Smooth muscle cell (in vitro differentiated cells): Measurements from ENCODE around the gene STAT3. TPM values are rescaled to one million over a fixed set of nuclear protein-coding genes. Genes with fewer than 3 reads are reported as not detected.

ENCODE experiments used
- DNase-seq: peaks from one replicate; lab custom pipeline; 2025; ENCODE audit not compliant: unreplicated experiment; lab: John Stamatoyannopoulos, UW
- H2AFZ ChIP-seq: fragments of 200-600 bp; sonication (generic); 2 replicates; pipeline ENCODE4 v1.6.0; 2016; ENCODE audit warnings: antibody characterized with exemption, low read depth, mild to moderate bottlenecking
- H3F3A ChIP-seq: fragments of 200-600 bp; sonication (generic); 2 replicates; pipeline ENCODE4 v1.6.0; 2017; ENCODE audit warnings: antibody characterized with exemption, low read depth
- H3K27ac ChIP-seq: fragments of 200-600 bp; sonication (generic); 2 replicates; pipeline ENCODE4 v1.5.1; 2016; ENCODE audit warnings: low read depth, mild to moderate bottlenecking
- H3K27me3 ChIP-seq: fragments of 200-600 bp; sonication (generic); 2 replicates; pipeline ENCODE4 v1.6.1; 2016; ENCODE audit warnings: low read depth, mild to moderate bottlenecking
- H3K36me3 ChIP-seq: fragments of 200-600 bp; sonication (generic); 2 replicates; pipeline ENCODE4 v1.5.1; 2016; ENCODE audit warnings: low read depth
- H3K4me1 ChIP-seq: fragments of 200-600 bp; sonication (generic); 2 replicates; pipeline ENCODE4 v1.5.1; 2016; ENCODE audit warnings: low read depth
- H3K4me2 ChIP-seq: fragments of 200-600 bp; sonication (generic); 2 replicates; pipeline ENCODE4 v1.6.0; 2016; ENCODE audit warnings: mild to moderate bottlenecking
- H3K4me3 ChIP-seq: fragments of 200-600 bp; sonication (generic); 2 replicates; pipeline ENCODE4 v1.5.1; 2016; ENCODE audit warnings: mild to moderate bottlenecking
- H3K79me2 ChIP-seq: fragments of 200-600 bp; sonication (generic); 2 replicates; pipeline ENCODE4 v1.6.0; 2016; ENCODE audit warnings: low read depth, mild to moderate bottlenecking
- H3K9ac ChIP-seq: fragments of 200-600 bp; sonication (generic); 2 replicates; pipeline ENCODE4 v1.6.0; 2016; ENCODE audit warnings: low read depth
- H3K9me3 ChIP-seq: fragments of 200-600 bp; sonication (generic); replicated peaks from 2 replicates; pipeline ENCODE4 v1.5.1; 2016; ENCODE audit warnings: low read depth
- H4K20me1 ChIP-seq: fragments of 200-600 bp; sonication (generic); 2 replicates; pipeline ENCODE4 v1.6.0; 2016; ENCODE audit warnings: low read depth
- WGBS: methylation state at CpG from one replicate; pipeline ENCODE4 v1.1.7; 2016; ENCODE audit warnings: low lambda C conversion rate; 5-methylcytosine and 5-hydroxymethylcytosine counted together
- polyA plus RNA-seq: library from polyadenylated mRNA; unstranded; fragments of >200 nt; fragmentation: Nextera tagmentation; extraction: Ambion mirVana; gene quantifications from 2 replicates; pipeline ENCODE4 v1.2.1, GENCODE V29; 2016
- total RNA-seq: library from RNA; depleted of rRNA; stranded (reverse); fragments of >200 nt; gene quantifications from 2 replicates; pipeline ENCODE4 v1.2.3, GENCODE V29; 2014
- TF ChIP-seq, protein P1 (sequence below): fragments of 200-600 bp; sonication (generic); IDR thresholded peaks from 2 replicates; pipeline ENCODE4 v1.5.1; 2017; ENCODE audit warnings: borderline replicate concordance, mild to moderate bottlenecking, antibody characterized with exemption; ENCODE audit not compliant: insufficient read depth, poor library complexity, severe bottlenecking

The STAT3 gene
- total and polyA plus RNA-seq, 2 experiments from 2014 or later, result 85.6 to 87.7 TPM

DNA sequence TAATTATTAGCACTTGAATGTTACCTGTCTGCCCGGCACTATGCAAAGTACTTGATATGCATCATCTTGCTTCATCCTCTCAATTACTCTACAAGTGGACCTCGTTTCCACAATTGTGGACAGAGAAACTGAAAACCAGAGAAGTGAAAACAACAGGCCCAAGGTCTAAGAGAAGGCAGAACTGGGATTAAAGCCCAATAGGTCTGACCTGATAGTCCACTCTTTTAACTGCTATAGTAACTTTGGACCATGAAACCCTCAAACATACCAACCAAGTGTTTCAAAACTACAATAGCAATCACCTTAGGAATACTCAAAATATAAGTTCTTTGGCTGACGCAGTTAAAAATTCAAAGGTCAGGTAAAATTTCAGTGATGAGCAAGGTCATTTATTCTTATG is 7.3 kb downstream of the STAT3 start:
- Histone ChIP-seq H3K79me2 (peaks cover 100% of the 10 kb centered on the region), H3K4me1 (peaks cover 5% of the 10 kb centered on the region), H3K4me2 (no peak overlapping the region), H3F3A (no peaks in the 10 kb centered on the region), H3K27me3 (no peaks in the 10 kb centered on the region), H3K36me3 (no peaks in the 10 kb centered on the region), H3K9me3 (no peaks in the 10 kb centered on the region), H3K9ac (no peak overlapping the region), H2AFZ (no peak overlapping the region), H4K20me1 (peaks cover 100% of the 10 kb centered on the region), H3K4me3 (no peak overlapping the region), H3K27ac (no peak overlapping the region)
- 94% methylated on average over 3 of the region's 3 CpGs for WGBS
- TF ChIP-seq, protein P1, sequence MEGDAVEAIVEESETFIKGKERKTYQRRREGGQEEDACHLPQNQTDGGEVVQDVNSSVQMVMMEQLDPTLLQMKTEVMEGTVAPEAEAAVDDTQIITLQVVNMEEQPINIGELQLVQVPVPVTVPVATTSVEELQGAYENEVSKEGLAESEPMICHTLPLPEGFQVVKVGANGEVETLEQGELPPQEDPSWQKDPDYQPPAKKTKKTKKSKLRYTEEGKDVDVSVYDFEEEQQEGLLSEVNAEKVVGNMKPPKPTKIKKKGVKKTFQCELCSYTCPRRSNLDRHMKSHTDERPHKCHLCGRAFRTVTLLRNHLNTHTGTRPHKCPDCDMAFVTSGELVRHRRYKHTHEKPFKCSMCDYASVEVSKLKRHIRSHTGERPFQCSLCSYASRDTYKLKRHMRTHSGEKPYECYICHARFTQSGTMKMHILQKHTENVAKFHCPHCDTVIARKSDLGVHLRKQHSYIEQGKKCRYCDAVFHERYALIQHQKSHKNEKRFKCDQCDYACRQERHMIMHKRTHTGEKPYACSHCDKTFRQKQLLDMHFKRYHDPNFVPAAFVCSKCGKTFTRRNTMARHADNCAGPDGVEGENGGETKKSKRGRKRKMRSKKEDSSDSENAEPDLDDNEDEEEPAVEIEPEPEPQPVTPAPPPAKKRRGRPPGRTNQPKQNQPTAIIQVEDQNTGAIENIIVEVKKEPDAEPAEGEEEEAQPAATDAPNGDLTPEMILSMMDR, result no peak
- no peak for DNase-seq

DNA sequence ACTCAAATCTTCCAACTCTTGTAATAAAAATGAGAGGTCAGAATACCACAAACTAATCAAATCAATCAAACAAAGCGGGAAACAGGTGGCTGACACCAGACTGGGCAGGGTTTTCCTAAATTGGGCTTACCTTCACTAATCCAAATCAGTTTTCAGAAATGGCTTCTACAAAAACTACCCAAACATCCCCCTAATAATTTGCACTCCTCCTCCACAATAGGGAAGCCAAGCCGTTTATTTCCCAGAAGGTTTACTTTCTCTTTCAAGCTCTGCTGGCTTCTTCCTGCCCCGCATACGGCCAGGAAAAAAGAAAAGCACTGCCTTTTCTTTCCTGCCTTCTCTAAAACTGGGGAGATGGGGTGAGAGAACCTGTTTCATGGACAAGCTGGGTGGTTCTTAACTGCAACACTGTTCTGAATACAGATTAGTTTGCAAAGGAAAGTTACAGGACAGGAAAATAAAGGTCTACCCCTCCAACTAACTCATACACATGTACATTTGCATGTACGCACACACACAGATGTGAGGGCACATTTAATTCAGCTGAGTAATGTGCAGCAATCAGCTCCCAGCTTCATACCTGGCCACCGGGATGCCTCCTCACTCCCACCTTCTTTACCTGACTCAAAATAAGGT is 9.2 kb downstream of the STAT3 start:
- H3K9me3 ChIP-seq, result no peaks in the 10 kb centered on the region
- H3K4me2 ChIP-seq, result no peak overlapping the region
- H3K79me2 ChIP-seq, result peaks cover 100% of the 10 kb centered on the region
- H3K9ac ChIP-seq, result no peak overlapping the region
- H3K4me3 ChIP-seq, result no peak overlapping the region
- no peak overlapping the region for H2AFZ ChIP-seq
- H3K27me3 ChIP-seq, result no peaks in the 10 kb centered on the region
- no peak overlapping the region for H3K27ac ChIP-seq
- 76% methylated on average over 6 of the region's 6 CpGs for WGBS
- H3K36me3 ChIP-seq, result no peaks in the 10 kb centered on the region
- H3K4me1 ChIP-seq, result peaks cover 5% of the 10 kb centered on the region
- no peak for DNase-seq
- H3F3A ChIP-seq, result peaks cover 5% of the 10 kb centered on the region
- TF ChIP-seq, protein P1, result no peak
- H4K20me1 ChIP-seq, result peaks cover 100% of the 10 kb centered on the region

DNA sequence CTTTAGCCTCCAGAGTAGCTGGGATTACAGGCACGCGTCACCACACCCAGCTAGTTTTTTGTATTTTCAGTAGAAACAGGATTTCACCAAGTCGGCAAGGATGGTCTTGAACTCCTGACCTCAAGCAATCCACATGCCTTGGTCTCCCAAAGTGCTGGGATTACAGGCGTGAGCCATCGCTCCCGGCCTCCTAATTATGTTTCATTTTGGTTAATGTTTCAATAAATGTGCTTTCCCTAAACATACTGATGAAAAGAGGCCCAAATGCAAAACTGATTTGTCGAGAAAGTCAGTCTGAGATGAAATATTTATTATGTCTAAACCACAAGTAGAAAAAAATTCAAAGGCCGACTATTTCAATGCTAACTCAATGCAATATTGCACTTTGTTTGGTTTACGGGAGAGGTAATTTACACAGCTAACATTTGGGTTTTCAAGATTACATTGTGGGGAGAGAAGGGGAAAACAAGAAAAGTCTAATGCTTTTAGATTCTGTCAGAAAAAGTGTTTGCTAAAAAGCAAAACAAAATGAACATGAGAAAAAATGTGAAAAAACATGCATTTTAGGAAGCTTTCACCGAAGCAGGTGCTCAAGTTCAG is 9.8 kb downstream of the STAT3 start:
- peaks cover 100% of the 10 kb centered on the region for H4K20me1 ChIP-seq

More for the DNA sequence above, 9.8 kb downstream of the STAT3 start:
- Histone ChIP-seq H3K4me1 (peaks cover 5% of the 10 kb centered on the region), H3K27ac (no peak overlapping the region), H3K9ac (no peak overlapping the region), H2AFZ (no peak overlapping the region), H3F3A (peaks cover 5% of the 10 kb centered on the region), H3K36me3 (no peaks in the 10 kb centered on the region), H3K4me3 (no peak overlapping the region), H3K9me3 (no peaks in the 10 kb centered on the region), H3K79me2 (peaks cover 99% of the 10 kb centered on the region), H3K4me2 (no peak overlapping the region), H3K27me3 (no peaks in the 10 kb centered on the region)
- TF ChIP-seq, protein P1, result no peak
- no peak for DNase-seq
- 90% methylated on average over 10 of the region's 10 CpGs for WGBS
